HG02571 (cell line): ENCODE results near the gene SDSL.

Experiments
- ATAC-seq: cut with Tn5 transposase; IDR thresholded peaks from one replicate; pipeline ENCODE4 v1.9.1; 2021; ENCODE audit warnings: mild to moderate bottlenecking, moderate library complexity; ENCODE audit not compliant: unreplicated experiment

SDSL gene

DNA sequence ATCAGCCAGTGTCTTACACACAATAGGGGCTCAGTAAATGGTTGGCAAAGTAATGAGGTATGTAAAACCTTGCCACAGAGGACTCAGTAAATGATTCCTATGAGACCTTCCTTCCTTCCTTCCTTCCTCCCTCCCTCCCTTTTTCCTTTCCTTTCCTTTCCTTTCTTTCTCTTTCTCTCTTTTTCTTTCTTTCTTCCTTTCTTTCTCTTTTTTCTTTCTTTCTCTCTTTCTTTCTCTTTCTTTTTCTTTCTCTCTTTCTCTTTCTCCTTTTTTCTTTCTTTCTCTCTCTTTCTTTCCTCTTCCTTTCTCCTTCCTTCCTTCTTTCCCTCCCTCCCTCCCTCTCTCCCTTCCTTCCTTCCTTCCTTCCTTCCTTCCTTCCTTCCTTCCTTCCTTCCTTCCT, 26.0 kb upstream of the SDSL start:
- ATAC-seq: no peak

DNA sequence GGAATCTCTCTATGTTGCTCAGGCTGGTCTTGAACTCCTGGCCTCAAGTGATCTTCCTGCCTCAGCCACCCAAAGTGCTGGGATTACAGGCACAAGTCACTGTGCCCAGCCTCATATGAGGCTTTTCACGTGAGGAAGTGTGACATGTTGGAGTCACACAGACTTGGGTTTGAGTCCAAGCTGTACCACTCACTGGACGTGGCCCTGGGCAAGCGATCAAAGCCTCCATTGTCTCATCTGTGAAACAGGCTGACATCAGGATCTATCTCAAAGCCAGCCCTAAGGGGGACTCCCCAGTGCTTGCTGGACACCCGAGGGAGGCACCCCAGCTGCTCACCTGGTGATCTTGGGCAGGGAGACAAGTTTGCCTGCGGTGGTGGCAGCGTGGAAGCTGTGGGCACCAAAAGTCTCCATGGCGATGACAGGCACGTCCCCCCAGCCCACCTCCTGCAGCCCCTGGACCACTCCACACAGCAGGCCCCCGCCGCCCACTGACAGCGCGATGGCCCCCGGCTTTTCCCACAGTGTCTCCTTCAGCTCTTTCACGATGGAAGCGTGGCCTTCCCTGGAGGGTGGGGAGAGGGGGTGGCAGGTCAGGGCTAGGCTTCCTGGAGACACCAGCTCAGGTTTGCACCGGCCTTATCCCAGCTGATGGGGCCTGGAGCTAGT, 25.2 kb upstream of the SDSL start:
- ATAC-seq: no peak

DNA sequence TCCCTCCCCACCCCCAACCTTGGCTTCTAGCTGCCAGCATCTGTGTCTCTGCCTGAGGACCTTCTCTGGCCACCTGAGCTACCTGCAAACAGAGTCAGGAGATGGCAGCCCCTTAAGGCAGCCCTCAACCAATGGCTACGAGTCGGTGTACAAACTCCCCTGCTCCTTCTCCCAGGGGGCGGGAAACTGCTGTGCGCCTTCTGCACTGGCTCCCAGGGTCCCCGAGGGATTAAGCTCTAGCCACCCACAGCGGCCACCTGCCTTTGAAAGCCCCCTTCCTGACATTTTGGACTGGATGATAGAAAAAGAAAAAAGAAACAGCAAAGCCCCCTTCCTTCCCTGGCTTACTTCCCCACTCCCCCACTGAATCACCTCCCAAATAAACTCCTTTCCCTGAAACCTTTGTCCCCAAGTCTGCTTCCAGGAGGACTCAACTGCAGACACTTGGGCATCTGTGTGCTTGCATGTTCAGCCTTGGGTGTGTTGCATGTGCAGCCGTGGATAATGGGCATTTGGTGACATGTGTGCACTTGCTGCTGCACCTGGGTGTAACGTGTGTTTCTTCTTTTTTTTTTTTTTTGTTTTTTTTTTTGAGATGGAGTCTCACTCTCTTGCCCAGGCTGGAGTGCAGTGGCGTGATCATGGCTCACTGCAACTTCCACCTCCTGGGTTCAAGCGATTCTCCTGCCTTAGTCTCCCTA, 24.5 kb upstream of the SDSL start:
- ATAC-seq: no peak

DNA sequence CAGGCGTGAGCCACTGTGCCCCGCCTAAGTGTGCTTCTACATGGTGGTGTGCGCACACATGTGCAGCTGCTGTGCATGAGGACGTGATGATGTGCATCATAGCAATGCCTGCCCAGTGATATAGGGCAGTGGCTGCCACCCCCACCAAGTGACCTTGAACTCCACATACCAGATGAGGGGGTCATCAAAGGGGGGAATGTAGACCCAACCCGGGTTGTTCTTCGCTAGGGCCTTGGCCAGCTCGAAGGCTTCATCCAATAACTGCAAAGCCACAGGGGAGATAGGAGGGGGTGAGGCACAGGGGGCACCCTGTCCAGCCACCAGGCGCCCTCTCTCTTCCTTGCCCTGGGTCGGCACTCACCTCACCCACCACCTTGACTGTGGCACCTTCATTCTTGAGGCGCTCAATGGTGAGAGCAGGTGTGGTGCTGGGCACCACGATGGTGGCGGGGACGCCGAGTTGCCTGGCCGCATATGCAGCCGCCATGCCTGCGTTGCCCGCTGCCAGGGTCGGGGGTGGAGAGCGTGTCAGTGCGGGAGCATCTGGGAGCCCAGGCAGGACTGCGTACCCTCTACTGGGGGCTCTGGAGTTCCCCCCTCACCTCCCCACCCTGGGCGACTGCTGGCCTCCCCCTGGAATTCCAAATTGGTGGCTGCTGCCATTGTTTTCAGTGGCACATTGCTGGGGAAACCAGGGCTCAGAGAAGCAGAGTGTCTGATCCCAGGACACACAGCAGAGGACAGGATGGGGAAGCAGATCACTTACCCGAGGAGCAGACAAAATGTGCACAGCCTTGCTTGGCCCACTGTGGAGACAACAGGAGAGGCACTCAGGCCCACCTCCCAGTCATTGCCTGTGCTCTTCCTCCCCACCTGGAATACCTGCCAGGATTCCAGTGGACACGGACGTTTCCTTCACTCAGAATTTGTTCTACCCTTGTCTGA, 23.6 kb upstream of the SDSL start:
- ATAC-seq: no peak

DNA sequence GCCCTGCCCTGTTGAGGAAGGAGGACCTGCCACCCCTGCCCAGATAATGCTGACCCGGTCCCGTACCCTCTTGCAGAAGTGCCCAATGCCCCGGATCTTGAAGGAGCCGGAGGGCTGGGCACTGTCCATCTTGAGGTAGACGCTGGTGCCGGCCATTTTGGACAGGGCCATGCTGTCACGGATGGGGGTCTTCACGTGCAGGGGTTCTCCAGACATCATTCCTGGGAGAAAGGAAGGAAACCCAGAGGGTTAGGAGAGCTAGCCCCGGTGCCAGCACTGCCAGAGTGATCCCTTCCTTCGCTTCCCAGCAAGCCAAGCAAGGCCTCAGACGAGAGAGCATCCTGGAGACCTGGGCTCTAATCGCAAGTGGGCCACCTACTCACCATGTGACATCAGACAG, 22.7 kb upstream of the SDSL start:
- ATAC-seq: no peak

DNA sequence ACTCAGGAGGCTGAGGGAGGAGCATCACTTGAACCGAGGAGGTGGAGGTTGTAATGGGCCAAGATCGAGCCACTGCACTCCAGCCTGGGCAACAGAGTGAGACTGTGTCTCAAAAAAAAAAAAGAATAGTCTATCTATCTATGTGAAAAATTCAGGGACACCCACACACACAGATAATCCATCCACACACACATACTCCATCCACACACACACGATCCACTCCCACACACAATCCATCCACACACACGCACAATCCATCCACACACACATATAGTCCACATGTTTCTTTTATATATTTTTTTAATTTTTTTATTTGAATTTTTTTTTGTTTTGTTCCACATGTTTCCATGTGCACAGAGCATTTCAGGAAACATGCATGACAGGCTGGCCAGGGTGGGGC, 21.8 kb upstream of the SDSL start:
- no peak for ATAC-seq

DNA sequence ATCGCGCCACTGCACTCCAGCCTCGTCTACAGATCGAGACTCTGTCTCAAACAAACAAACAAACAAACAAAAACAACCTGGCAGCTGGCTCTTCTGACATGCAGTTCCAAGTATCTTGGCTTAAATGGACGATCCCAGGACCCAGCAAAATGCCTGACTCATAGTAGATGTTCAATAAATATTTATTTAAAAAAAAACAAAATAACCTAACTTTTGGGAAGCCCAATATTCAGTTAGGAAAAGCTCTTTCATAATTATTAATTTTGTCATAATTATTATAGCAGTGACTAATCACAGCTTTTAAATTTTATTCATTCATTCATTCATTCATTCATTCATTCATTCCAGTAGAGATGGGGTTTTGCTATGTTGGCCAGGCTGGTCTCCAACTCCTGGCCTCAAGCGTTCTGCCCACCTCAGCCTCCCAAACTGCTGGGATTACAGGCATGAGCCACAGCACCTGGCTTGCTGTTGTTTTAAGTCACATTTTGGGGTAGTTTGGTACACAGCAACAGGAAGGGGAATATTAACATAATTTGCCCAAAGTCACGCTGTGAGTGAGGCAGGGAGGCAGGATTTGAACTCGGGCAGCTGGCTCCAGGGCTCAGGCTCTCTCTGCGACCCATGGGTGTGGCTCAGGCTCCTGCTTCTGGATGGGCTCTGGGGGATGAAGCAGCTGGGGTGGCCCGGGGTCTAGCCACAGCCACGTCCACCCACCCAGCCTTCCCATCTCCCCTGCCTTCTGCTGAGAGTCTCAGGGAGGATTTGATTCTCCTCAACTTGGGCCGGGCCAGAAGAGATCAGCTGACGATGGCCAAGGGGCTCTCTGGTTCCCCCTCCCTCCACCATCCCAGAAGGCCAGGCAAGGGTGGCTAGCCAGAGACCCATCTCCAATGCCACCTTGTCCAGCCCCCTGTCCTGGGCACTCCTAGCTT, 20.8 kb upstream of the SDSL start:
- ATAC-seq: no peak

DNA sequence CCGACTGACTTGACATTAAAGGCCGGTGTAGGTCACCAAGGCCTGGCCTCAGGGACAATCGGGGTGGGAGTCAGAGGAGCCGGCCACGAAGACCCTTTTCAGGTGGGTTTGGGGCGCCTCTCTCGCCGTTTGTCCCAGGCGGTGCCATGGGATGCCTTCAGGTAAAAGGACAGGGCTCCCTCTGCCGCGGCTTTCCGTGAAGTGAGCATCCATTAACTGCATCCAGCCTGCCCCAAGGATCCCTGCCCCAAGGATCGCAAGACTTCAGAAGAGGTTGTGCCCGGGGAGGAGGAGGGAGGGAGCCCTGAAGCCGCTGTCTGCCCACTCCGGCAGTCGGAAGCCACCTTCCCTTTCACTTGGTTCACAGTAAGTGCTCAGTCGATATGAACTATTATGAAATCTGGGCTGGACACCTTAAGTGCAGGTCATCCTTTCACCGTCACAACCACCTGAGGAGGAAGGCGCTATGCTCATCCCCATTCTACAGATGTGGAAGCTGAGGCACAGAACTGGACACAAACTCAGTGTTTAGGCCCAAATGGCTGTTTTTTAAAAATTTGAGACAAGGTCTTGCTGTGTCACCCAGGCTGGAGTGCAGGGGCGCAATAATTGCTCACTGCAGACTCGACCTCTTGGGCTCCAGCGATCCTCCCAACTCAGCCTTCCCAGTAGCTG, 19.5 kb upstream of the SDSL start:
- ATAC-seq: no peak

DNA sequence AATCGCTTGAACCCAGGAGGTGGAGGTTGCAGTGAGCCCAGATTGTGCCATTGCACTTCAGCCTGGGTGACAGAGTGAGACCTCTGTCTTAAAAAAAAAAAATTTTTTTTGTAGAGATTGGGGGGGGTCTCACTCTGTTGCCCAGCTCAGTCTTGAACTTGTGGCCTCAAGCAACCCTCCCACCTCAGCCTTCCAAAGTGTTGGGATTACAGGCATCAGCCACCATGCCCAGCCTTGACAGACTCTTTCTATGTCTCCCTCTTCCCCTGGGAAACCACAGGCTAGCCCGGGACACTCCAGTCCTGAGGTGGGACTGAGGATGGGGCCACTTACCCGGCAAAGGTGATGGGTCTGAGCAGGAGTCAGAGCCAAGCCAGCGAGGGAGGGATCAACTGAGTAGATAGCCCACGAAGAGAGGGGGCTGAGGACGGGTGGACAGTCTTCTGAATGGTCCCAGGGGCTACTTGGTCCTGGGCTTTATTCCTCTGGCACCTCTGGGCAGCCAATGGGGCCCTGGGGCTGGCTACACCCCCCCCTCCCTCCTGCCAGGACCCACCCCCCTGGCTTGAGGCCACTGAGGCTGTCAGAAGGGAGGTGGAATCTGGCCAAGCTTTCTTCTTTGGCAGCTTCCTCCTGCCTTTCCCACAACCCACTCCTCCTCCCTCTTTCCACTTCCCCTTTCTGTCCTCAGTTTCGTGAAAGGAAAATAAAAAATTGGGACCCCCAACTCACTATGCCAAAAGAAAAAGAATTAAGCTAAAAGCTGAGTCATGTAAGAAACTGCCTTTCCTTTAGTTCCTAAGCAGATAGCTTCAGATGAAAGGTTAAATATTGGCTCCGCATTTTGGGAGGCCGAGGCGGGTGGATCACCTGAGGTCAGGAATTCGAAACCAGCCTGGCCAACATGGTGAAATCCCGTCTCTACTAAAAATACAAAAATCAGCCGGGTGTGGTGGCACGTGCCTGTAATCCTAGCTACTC, 18.5 kb upstream of the SDSL start, which contains the start of gene SDS:
SDS (minus strand) TSS at position 453 of the 981 bp plus-strand sequence. CDS start 4,179 bp downstream, outside the sequence.
- no peak for ATAC-seq

DNA sequence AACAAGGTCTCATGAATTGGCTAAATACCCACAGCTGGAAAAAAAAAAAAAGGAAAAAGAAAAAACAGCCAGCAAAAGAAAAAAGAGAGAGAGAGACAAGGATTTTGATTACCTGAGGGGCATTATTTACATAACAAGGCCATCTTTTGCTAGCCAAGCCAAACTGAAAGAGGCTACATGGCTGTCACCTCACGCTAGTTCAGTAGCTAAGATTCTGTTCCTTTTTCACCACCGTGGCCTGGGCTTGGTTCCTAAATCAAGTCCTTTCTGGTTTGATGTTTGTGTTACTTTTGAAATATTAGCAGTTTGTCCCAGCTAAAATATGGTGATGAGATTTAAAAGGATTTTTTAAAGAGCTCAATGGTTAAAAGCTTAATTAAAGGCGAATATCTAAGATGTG, 16.5 kb upstream of the SDSL start:
- ATAC-seq: no peak

DNA sequence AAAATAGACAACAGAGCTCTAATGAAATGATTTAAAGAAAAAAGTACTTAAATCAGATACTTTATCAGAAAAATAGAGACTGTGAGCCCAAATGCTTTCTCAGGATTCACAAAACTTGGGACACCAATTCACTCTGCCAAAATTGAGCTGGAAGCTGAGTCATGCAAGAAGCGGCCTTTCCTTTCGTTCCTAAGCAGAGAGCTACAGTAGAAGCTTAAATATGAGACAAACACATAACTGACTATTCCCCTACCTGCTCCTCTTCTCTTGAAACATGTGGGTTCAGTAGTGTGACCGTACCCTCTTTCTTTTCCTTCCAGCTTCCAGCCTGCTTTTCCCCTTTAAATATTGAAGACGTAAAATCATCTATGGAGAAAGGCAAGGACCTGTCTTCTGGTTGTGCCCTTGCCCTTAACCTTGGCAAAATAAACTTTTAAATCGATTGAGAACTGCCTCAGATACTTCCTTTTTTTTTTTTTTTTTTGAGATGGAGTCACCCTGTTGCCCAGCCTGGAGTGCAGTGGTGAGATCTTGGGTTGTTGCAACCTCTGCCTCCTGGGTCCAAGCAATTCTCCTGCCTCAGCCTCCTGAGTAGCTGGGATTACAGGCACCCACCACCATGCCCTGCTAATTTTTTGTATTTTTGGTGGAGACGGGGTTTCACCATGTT, 14.1 kb upstream of the SDSL start:
- ATAC-seq: no peak

DNA sequence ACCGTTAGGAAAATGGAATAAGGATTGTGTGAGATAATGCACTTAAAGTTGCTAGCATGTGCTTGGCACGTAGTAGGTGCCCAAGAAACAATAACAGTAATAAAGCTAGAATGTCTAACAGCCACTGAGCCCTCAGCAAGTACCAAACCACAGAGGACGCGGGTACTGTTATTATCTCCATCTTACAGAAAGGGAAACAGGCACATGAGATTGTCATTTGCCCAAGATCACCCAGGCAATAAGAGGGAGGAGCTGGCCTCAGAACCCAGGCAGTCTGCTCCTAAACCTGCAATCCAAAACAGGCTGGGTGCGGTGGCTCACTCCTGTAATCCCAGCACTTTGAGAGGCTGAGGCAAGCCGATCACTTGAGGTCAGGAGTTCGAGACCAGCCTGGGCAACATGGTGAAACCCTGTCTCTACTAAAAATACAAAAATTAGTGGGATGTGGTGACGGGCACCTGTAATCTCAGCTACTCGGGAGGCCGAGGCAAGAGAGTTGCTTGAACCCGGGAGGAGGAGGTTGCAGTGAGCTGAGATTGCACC, 13.4 kb upstream of the SDSL start:
- ATAC-seq: no peak

DNA sequence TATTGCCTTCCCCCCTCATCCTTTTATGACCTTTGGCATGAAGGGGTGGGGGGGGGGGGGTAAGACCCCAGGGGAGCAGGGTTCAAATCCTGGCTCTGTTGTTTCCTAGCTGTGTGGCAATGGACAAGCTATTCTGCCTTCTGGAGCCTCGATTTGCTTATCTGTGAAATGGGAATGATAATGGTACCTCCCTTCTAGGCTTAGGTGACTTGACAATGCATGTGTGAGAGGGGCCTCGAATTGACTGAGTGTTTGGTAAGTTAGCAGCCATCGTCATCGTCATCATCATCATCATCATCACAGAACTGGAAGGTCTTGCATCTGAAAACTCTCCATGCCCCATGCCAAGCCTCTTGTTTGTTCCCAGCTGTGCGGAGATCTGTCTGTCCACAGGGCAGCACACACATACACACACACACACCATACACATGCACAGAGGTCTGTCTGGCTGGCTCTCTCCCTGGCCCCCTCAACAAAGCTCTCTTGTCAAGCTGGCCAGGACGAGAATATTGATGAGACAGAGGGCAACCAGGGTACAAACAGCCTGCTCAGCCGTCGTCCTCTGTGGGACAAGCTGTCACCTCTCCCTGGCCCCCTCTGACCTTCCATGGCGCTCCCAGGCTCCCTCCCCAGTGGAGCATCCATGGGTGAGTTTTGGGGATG, 12.6 kb upstream of the SDSL start:
- ATAC-seq: no peak

DNA sequence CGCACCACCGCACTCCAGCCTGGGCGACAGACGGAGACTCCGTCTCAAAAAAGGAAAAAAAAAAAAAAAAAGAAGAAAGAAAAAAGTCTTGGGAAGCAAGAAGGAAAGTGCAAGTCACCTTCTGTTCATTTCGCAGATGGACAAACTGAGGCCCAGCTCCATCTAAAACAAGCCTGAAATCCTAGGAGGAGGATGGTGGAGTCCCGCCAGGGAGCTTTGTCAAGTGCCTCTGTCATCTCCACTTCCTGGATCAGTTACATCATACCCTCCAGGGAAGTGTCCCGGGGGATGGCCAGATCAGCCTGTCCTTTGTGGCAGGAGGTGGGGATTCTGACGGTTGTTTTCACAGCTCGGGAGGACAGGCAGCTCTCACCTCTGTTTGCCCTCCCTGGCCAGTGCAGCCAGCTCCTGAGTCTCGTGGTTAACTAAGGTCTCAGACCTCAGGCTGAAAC, 8.7 kb upstream of the SDSL start:
- no peak for ATAC-seq

DNA sequence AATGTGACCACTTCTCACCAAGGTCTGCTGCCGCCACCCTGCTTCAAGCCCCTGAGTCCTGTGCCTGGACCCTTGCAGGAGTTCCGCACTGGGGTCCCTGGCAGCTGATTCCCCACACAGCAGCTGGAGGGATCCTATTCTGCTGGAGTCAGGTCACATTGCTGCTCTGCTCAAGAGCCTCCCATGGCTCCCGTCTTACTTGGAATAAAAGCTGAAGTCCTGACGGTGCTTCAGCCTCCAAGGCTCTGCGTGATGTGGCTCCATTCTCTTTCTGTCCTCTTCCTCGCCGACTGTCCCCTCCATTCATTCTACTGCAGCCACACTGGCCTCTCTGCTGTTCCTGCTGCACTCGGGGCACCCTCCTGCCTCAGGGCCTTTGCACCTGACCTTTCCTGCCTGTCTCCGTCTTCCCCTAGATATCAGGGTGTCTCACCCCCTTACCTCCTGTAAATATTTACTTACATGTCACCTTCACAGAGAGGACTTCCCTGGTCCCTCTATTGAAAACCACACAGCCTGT, 7.6 kb upstream of the SDSL start:
- ATAC-seq: no peak

DNA sequence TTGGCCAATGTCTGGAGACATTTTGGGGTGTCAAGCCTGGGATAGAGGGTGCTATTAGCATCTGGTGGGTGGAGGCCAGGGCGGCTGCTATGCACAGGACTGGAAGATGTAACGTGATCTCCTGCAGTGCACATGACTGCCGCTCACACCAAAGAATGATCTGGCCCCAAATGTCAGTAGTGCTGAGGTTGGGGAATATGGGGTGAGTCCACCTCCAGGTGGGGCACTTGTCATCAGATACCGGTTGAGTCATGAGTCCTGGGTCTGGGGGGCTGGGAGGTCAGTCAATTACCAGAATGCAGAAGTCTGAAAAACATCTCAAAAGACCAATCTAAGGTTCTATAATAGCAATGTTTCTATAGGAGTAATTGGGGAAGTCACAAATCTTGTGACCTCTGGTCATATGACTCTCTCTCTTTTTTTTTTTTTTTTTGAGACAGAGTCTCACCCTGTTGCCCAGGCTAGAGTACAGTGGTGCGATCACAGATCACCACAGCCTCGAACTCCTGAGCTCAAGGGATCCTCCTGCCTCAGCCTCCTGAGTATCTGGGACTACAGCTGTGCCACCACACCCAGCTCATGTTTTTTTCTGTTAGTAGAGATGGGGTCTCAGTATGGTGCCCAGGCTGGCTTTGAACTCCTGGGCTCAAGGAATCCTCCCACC, 6.0 kb upstream of the SDSL start:
- ATAC-seq: no peak
